GM18502 (cell line): ENCODE data around the gene DIRAS3.
"Not testable (repeated sequence)": the region's sequence is repeated elsewhere in the genome, so short reads cannot be mapped to it uniquely, and the experiment has no call there.

Source experiments
- ATAC-seq: cut with Tn5 transposase; IDR thresholded peaks from one replicate; pipeline ENCODE4 v1.9.1; 2021; ENCODE audit warnings: mild to moderate bottlenecking; ENCODE audit not compliant: unreplicated experiment, poor library complexity

The DIRAS3 gene

GRCh38 chr1:68049941-68050878 is at the start of gene DIRAS3:
Gene DIRAS3 (minus strand): TSS chr1:68050627. CDS start chr1:68047297, 3,330 bp downstream.
- no peak for ATAC-seq

- ATAC-seq: no peak
Measured at GRCh38 chr1:68093737-68094136, 43.3 kb upstream of the DIRAS3 start.

GRCh38 chr1:68087184-68087583 is 36.8 kb upstream of the DIRAS3 start:
- ATAC-seq: no peak

GRCh38 chr1:68085752-68086151 is 35.3 kb upstream of the DIRAS3 start:
- no peak for ATAC-seq

GRCh38 chr1:68083686-68084085 is 33.3 kb upstream of the DIRAS3 start:
- ATAC-seq: no peak

- ATAC-seq: no peak
Measured at GRCh38 chr1:68081775-68082283, 31.4 kb upstream of the DIRAS3 start.

GRCh38 chr1:68078647-68079046 is 28.2 kb upstream of the DIRAS3 start:
- ATAC-seq: no peak

GRCh38 chr1:68074472-68074871 is 24.0 kb upstream of the DIRAS3 start:
- ATAC-seq: no peak

- no peak for ATAC-seq
Measured at GRCh38 chr1:68065766-68066165, 15.3 kb upstream of the DIRAS3 start.

GRCh38 chr1:68058053-68058452 is 7.6 kb upstream of the DIRAS3 start:
- not testable (repeated sequence) for ATAC-seq

GRCh38 chr1:68057564-68057963 is 7.1 kb upstream of the DIRAS3 start:
- ATAC-seq: no peak

- ATAC-seq: no peak
Measured at GRCh38 chr1:68057050-68057449, 6.6 kb upstream of the DIRAS3 start.

- no peak for ATAC-seq
Measured at GRCh38 chr1:68051475-68051874, 1.0 kb upstream of the DIRAS3 start.

GRCh38 chr1:68047659-68048026 is 2.8 kb downstream of the DIRAS3 start:
- ATAC-seq: no peak

GRCh38 chr1:68046885-68047658 is 3.4 kb downstream of the DIRAS3 start:
- no peak for ATAC-seq

- no peak for ATAC-seq
Measured at GRCh38 chr1:68046423-68046822, 4.0 kb downstream of the DIRAS3 start.

GRCh38 chr1:68045511-68046180 is 4.8 kb downstream of the DIRAS3 start:
- no peak for ATAC-seq

GRCh38 chr1:68043443-68044090 is 6.9 kb downstream of the DIRAS3 start:
- no peak for ATAC-seq

- ATAC-seq: no peak
Measured at GRCh38 chr1:68036946-68037345, 13.5 kb downstream of the DIRAS3 start.

GRCh38 chr1:68029444-68029843 is 21.0 kb downstream of the DIRAS3 start:
- ATAC-seq: no peak
